Naive B cell (primary cell): ENCODE results near the gene TMEFF2. TPM values are rescaled to one million over a fixed set of nuclear protein-coding genes. Genes with fewer than 3 reads are reported as not detected.
"Not testable (repeated sequence)": the region's sequence is repeated elsewhere in the genome, so short reads cannot be mapped to it uniquely, and the experiment has no call there.

Experiments
- ATAC-seq, 2 donors: fragments of 150-1000 bp; cut with Tn5 transposase; 2 replicates each; pipeline ENCODE4 v1.10.0; 2021; ENCODE audit warnings: low read depth in 2 of 2, mild to moderate bottlenecking in 2 of 2, moderate library complexity in 2 of 2
- DNase-seq: peaks from one replicate; pipeline ENCODE4 v3.0.0; 2022
- H3K27ac Mint-ChIP-seq, 6 donors: one replicate each; pipeline ENCODE4 v1.8.0; 2020 to 2022; ENCODE audit warnings: mild to moderate bottlenecking in 6 of 6, mixed read lengths in 6 of 6, moderate library complexity in 5 of 6, inconsistent platforms in 2 of 6
- H3K27me3 Mint-ChIP-seq, 3 donors: one replicate each; pipeline ENCODE4 v1.8.0; 2021 to 2022; ENCODE audit warnings: mixed read lengths in 3 of 3, mild to moderate bottlenecking in 1 of 3
- H3K36me3 Mint-ChIP-seq, 2 donors: one replicate each; pipeline ENCODE4 v1.8.0; 2020 to 2022; ENCODE audit warnings: mixed read lengths in 2 of 2, inconsistent platforms in 1 of 2, mild to moderate bottlenecking in 1 of 2
- H3K4me1 Mint-ChIP-seq, 3 donors: one replicate each; pipeline ENCODE4 v1.8.0; 2020 to 2022; ENCODE audit warnings: mixed read lengths in 3 of 3, inconsistent platforms in 1 of 3, mild to moderate bottlenecking in 1 of 3, moderate library complexity in 1 of 3
- H3K4me3 Mint-ChIP-seq, 8 donors: one replicate each; pipeline ENCODE4 v1.8.0; 2020 to 2022; ENCODE audit warnings: mild to moderate bottlenecking in 8 of 8, mixed read lengths in 8 of 8, moderate library complexity in 8 of 8, inconsistent platforms in 2 of 8
- H3K9me3 Mint-ChIP-seq, 7 donors: one replicate each; pipeline ENCODE4 v1.8.0; 2020 to 2022; ENCODE audit warnings: mixed read lengths in 7 of 7, mild to moderate bottlenecking in 5 of 7, inconsistent platforms in 2 of 7, moderate library complexity in 1 of 7
- polyA plus RNA-seq, 6 donors: library from polyadenylated mRNA; unstranded; fragments of 300-500 nt; fragmentation: Illumina TruSeq; gene quantifications; one replicate each; pipeline ENCODE4 v1.2.3, GENCODE V29; 2021; ENCODE audit warnings: low read depth in 6 of 6

The TMEFF2 gene
- polyA plus RNA-seq, 6 donors from 2014 or later = not detected

GRCh38 chr2:192099742-192100141 is 95.0 kb downstream of the TMEFF2 start:
- Mint-ChIP-seq H3K27me3 (no peaks in the 10 kb centered on the region), H3K4me3 (no peak overlapping the region), H3K9me3 (no peaks in the 10 kb centered on the region), H3K4me1 (peaks cover 0 to 8% (median 0%) of the 10 kb centered on the region in 3 donors), H3K36me3 (no peaks in the 10 kb centered on the region), H3K27ac (peak overlapping the region in 1 of 6 donors; percentile 64)
- DNase-seq (no peak), ATAC-seq (no peak)

DNA sequence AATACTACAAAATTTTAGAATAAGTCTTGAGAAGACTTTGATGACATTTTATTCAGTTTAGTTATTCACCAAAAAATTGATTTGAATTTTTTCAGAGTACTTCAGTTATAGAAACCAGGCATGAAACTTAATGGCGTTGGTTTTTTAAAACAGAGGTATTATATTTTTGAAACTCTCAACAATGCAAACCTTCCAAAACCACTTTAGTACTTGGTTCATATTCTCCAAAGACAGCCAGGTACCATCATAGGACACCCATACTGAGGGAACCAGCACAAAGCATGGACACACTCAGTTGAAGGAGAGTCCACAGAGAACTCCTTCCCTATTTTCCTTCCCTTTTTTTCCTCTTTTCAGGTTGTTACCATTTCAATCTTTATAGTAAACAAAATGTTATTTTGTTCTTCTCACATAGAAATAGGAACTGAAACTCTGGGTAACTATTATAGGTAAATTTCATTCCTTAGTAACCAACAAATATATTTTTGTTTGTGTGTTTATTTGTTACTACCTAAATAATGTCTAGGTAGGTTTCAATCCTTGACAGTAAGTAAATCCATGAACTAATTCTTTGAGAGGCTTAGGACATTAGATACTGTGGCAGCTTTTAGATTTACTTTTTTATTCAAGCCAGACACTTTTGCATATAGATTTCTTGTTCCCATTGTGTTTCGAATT is 95.8 kb downstream of the TMEFF2 start:
- H3K4me1 Mint-ChIP-seq = peaks cover 0 to 8% (median 0%) of the 10 kb centered on the region in 3 donors
- H3K36me3 Mint-ChIP-seq = no peaks in the 10 kb centered on the region
- no peak overlapping the region for H3K27ac Mint-ChIP-seq

GRCh38 chr2:192091476-192091875 is 103.3 kb downstream of the TMEFF2 start:
- H3K9me3 Mint-ChIP-seq = no peaks in the 10 kb centered on the region
- H3K4me3 Mint-ChIP-seq = no peak overlapping the region
- DNase-seq = no peak
- peaks cover 5 to 6% (median 5%) of the 10 kb centered on the region in 3 donors for H3K4me1 Mint-ChIP-seq
- H3K36me3 Mint-ChIP-seq = no peaks in the 10 kb centered on the region
- H3K27me3 Mint-ChIP-seq = no peaks in the 10 kb centered on the region
- ATAC-seq = no peak
- no peak overlapping the region for H3K27ac Mint-ChIP-seq

More for the DNA sequence above, 95.8 kb downstream of the TMEFF2 start:
- ATAC-seq = peak; percentile 13 to 34
- Mint-ChIP-seq H3K9me3 (no peaks in the 10 kb centered on the region), H3K4me3 (no peak overlapping the region), H3K27me3 (no peaks in the 10 kb centered on the region)
- DNase-seq = no peak

DNA sequence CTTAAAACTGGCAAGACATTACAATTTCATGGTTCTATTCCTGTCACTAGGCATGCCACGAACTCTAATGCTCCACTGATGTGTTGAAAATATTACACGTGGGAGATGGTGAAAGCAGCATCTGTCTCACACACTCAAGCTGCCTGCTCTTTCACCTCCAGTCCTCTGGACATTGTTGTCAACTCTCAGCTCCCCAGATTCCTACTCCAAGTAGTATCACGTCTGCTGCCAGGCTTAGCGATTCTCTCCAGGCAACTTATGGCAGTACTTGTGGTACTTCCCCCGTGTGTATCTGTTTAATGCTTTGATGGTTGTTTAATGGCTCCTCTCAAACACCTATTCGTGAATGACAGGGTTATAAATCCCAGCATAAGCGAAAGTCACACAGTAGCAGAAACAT is 103.8 kb downstream of the TMEFF2 start:
- Mint-ChIP-seq H3K4me3 (no peak overlapping the region), H3K27me3 (no peaks in the 10 kb centered on the region), H3K27ac (peak overlapping the region in 1 of 6 donors; percentile 63), H3K9me3 (no peaks in the 10 kb centered on the region), H3K4me1 (peaks cover 5 to 6% (median 5%) of the 10 kb centered on the region in 3 donors), H3K36me3 (no peaks in the 10 kb centered on the region)
- ATAC-seq (no peak), DNase-seq (no peak)

GRCh38 chr2:192087398-192087958 is 107.3 kb downstream of the TMEFF2 start:
- Mint-ChIP-seq H3K9me3 (no peaks in the 10 kb centered on the region), H3K27me3 (peaks cover 0 to 4% (median 0%) of the 10 kb centered on the region in 3 donors), H3K36me3 (no peaks in the 10 kb centered on the region), H3K27ac (no peak overlapping the region), H3K4me3 (no peak overlapping the region), H3K4me1 (peaks cover 5 to 6% (median 5%) of the 10 kb centered on the region in 3 donors)
- DNase-seq (no peak), ATAC-seq (peak; percentile 18 to 33)

GRCh38 chr2:192082121-192082520 is 112.6 kb downstream of the TMEFF2 start:
- peaks cover 0 to 4% (median 0%) of the 10 kb centered on the region in 7 donors for H3K9me3 Mint-ChIP-seq
- H3K36me3 Mint-ChIP-seq = no peaks in the 10 kb centered on the region
- H3K27ac Mint-ChIP-seq = peak overlapping the region in 1 of 6 donors; percentile 32
- peaks cover 0 to 4% (median 0%) of the 10 kb centered on the region in 3 donors for H3K27me3 Mint-ChIP-seq
- H3K4me1 Mint-ChIP-seq = peaks cover 0 to 1% (median 0%) of the 10 kb centered on the region in 3 donors
- no peak for DNase-seq
- no peak for ATAC-seq
- no peak overlapping the region for H3K4me3 Mint-ChIP-seq

GRCh38 chr2:192080096-192080495 is 114.6 kb downstream of the TMEFF2 start:
- H3K27ac Mint-ChIP-seq, H3K4me3 Mint-ChIP-seq, ATAC-seq, DNase-seq, H3K36me3 Mint-ChIP-seq, H3K9me3 Mint-ChIP-seq, H3K27me3 Mint-ChIP-seq, H3K4me1 Mint-ChIP-seq: not testable (repeated sequence)

DNA sequence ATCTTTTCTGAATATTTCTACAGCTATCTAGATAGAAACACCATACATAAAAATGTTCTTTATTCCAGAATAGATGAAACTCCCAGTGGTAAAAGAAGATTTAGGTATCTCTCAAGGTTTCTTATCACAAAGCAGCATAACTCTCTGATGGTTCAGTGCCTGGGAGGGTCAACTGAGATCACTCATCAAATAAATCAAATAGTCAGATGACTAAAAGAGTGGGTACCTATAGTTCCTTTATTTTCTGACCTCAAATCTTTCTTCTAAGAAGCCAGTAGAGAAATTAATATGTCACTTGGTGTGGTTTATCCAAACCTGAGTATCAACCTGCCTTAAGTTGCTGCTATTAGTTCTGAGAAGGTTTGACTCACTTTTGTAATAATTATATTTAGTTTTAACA is 120.9 kb downstream of the TMEFF2 start:
- no peaks in the 10 kb centered on the region for H3K4me1 Mint-ChIP-seq
- no peak overlapping the region for H3K4me3 Mint-ChIP-seq

GRCh38 chr2:192072778-192073177 is 122.0 kb downstream of the TMEFF2 start:
- Mint-ChIP-seq H3K4me3 (no peak overlapping the region), H3K27me3 (no peaks in the 10 kb centered on the region), H3K36me3 (no peaks in the 10 kb centered on the region), H3K27ac (no peak overlapping the region), H3K4me1 (no peaks in the 10 kb centered on the region), H3K9me3 (no peaks in the 10 kb centered on the region)
- DNase-seq (no peak), ATAC-seq (no peak)

More for the DNA sequence above, 120.9 kb downstream of the TMEFF2 start:
- no peak for DNase-seq
- no peaks in the 10 kb centered on the region for H3K9me3 Mint-ChIP-seq
- H3K27me3 Mint-ChIP-seq = no peaks in the 10 kb centered on the region
- ATAC-seq = no peak
- H3K27ac Mint-ChIP-seq = no peak overlapping the region
- no peaks in the 10 kb centered on the region for H3K36me3 Mint-ChIP-seq

- Mint-ChIP-seq H3K4me3 (no peak overlapping the region), H3K36me3 (no peaks in the 10 kb centered on the region), H3K27ac (no peak overlapping the region), H3K4me1 (no peaks in the 10 kb centered on the region), H3K9me3 (no peaks in the 10 kb centered on the region), H3K27me3 (no peaks in the 10 kb centered on the region)
- no peak for ATAC-seq
- no peak for DNase-seq
These were observed 122.5 kb downstream of the TMEFF2 start for GRCh38 chr2:192072261-192072660.

- Mint-ChIP-seq H3K4me1 (no peaks in the 10 kb centered on the region), H3K27ac (no peak overlapping the region), H3K27me3 (peaks cover 0 to 4% (median 0%) of the 10 kb centered on the region in 3 donors), H3K4me3 (no peak overlapping the region), H3K36me3 (no peaks in the 10 kb centered on the region), H3K9me3 (no peaks in the 10 kb centered on the region)
- ATAC-seq (no peak), DNase-seq (no peak)
These were observed 124.6 kb downstream of the TMEFF2 start for GRCh38 chr2:192070099-192070498.

GRCh38 chr2:192069417-192069816 is 125.3 kb downstream of the TMEFF2 start:
- Mint-ChIP-seq H3K27ac (no peak overlapping the region), H3K36me3 (no peaks in the 10 kb centered on the region), H3K9me3 (no peaks in the 10 kb centered on the region), H3K27me3 (peaks cover 0 to 6% (median 0%) of the 10 kb centered on the region in 3 donors), H3K4me3 (no peak overlapping the region), H3K4me1 (no peaks in the 10 kb centered on the region)
- no peak for ATAC-seq
- no peak for DNase-seq

GRCh38 chr2:192068966-192069365 is 125.8 kb downstream of the TMEFF2 start:
- no peaks in the 10 kb centered on the region for H3K36me3 Mint-ChIP-seq

GRCh38 chr2:192067631-192068030 is 127.1 kb downstream of the TMEFF2 start:
- Mint-ChIP-seq H3K4me3 (no peak overlapping the region), H3K4me1 (no peaks in the 10 kb centered on the region), H3K27ac (no peak overlapping the region), H3K36me3 (no peaks in the 10 kb centered on the region), H3K27me3 (peaks cover 0 to 6% (median 0%) of the 10 kb centered on the region in 3 donors), H3K9me3 (no peaks in the 10 kb centered on the region)
- ATAC-seq = no peak
- DNase-seq = no peak

More at GRCh38 chr2:192068966-192069365, 125.8 kb downstream of the TMEFF2 start:
- ATAC-seq = no peak
- DNase-seq = no peak
- Mint-ChIP-seq H3K27me3 (peaks cover 0 to 6% (median 0%) of the 10 kb centered on the region in 3 donors), H3K4me3 (no peak overlapping the region), H3K27ac (no peak overlapping the region), H3K9me3 (no peaks in the 10 kb centered on the region), H3K4me1 (no peaks in the 10 kb centered on the region)
